ENCODE results near the gene SOS1. TPM values are rescaled to one million over a fixed set of nuclear protein-coding genes. Genes with fewer than 3 reads are reported as not detected.
"Not testable (repeated sequence)": the region's sequence is repeated elsewhere in the genome, so short reads cannot be mapped to it uniquely, and the experiment has no call there.

Gene SOS1
- total RNA-seq: 48.2 TPM

DNA sequence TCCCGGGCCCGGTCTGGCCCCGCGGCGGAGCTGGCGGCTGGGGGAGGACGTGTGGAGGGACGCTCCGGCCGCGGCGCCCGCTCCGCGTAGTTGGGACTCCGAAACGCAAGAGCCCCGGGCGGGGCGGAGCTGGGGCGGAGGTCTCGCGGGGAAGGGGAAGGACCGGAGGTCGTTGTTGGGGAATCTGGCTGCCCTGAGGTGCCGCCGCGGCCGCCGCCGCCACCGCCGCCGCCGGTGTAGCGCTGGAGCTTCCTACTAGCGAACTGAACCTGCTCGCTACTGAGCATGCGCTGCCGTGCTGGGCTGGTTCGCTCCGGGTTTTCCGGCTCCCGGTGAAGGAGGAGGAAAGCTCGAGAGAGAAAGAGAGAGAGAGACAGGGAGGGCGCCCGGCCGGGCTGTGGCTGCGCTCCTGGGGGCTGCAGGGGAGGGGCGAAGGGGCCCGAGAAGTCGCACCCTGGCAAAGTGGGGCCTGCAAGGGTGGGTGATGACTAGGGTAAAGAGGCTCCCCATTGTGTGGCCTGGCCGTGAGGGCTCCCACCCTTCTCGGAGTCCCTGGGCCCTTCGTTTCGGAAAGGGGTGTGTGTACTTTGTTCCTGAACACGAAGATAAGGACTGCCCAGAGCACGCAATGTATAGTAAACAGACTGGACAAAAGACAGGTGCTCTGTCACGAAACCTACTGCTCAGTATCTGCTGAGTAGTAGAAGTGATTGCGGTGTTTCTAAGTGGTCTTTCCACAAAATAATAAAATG is at the start of gene SOS1:
Gene SOS1 (minus strand): TSS at position 281 of the 752 bp plus-strand sequence. CDS start 629 bp downstream, outside the sequence.
- DNase-seq: peak; percentile 98

DNA sequence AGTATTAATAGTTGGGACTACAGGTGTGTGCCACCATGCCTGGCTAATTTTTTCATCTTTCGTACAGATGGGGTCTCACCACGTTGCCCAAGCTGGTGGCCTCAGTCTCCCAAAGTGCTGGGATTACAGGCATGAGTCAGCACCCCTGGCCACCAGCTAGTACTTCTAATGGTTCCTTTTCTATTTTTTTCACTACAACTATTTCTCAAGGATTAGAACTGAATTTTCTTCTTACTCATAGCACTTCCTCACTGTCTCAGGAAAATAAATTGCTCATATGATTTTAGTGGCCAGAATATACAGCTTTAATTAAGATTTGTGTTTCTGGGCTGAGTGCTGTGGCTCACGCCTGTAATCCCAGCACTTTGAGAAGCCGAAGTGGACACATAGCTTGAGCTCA is 43.2 kb upstream of the SOS1 start:
- DNase-seq: no peak

DNA sequence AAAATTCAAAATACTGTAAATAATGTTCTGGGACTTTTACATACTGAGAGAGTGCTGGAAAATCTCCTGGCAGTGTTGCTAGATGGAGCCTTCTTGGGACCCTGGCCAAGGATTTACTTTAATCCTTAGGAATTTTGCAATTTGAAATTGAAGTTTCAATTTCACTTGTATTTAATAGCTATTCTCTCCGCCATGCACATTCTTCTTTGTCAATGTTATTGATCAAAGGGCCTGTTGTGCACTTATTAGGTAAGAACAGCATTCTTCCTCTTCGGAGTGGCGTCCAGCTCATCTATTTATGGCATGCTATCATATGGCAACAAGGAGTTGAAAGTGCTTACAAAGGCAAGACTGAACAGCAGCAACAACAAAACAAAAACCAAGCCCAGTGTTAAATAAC is 40.1 kb upstream of the SOS1 start:
- DNase-seq: peak; percentile 69

DNA sequence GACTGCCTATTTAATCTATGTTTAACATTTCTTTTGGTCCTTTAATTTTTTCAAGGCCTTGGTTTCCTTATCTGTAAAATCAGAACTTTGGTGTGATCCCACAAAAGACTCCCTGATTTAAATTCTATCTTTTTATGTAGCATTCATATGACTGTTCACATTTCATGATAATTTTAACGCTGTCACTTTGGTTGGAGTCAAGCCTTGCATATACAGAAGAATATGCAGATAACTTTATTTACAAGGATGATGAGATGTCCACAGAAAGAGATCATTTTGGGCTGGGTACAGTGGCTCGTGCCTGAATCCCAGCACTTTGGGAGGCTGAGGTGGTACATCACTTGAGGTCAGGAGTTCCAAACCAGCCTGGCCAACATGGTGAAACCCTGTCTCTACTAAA is 38.4 kb upstream of the SOS1 start:
- DNase-seq: no peak

DNA sequence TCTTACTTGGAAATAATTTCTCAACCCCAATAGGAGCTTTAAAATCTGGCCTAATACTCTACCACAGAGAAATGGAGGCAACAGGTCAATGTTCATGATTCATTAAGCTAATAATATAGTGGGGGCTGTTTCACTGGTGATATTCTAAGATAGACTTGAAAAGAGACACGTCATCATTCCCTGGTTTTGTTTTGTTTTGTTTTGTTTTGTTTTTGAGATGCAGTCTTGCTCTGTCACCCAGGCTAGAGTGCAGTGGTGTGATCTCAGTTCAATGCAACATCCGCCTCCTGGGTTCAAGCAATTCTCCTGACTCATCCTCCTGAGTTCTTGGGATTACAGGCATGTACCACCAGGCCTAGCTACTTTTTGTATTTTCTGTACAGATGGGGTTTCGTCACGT is 37.5 kb upstream of the SOS1 start:
- no peak for DNase-seq

DNA sequence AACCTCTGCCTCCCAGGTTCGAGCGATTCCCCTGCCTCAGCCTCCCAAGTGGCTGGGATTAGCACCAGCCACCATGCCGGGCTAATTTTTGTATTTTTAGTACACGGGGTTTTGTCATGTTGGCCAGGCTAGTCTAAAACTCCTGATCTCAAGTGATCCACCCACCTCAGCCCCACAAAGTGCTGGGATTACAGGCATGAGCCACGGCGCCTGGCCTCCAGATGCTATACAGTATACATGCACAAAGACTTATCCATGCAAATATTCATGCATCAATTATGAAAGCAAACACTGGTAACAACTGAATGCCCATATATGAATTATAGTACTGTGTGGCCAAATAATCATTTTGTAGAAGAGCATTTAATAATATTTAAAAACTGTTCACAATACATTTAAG is 36.0 kb upstream of the SOS1 start:
- DNase-seq: no peak

DNA sequence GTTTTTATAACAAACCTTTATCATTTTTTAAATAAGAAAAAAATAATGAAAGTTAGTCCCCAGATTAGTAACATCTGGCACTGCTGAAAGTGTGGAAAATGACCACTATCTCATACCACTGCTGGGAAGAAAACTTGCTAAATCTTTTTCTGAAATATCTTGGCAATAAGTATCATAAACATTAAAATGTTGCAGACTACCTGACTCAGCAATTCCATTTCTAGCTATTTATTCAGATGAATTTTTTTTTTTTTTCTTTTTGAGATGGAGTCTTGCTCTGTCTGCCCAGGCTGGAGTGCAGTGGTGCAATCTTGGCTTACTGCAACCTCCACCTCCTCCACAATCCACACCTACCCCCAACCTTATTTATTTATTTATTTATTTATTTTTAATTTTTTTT is 35.3 kb upstream of the SOS1 start:
- peak; percentile 7 for DNase-seq

DNA sequence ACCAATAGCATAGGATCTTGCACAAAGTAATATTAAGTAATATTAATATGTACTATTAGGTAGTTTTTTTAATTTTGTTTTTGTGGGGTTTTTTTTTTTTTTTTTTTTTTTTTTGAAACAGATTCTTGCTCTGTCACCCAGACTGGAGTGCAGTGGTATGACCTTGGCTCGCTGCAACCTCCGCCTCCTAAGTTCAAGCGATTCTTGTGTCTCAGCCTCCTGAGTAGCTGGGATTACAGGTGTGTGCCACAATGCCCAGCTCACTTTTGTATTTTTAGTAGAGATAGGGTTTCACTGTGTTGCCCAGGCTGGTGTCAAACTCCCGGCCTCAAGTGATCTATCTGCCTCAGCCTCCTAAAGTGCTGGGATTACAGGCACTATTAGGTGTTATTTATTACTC is 34.7 kb upstream of the SOS1 start:
- not testable (repeated sequence) for DNase-seq

DNA sequence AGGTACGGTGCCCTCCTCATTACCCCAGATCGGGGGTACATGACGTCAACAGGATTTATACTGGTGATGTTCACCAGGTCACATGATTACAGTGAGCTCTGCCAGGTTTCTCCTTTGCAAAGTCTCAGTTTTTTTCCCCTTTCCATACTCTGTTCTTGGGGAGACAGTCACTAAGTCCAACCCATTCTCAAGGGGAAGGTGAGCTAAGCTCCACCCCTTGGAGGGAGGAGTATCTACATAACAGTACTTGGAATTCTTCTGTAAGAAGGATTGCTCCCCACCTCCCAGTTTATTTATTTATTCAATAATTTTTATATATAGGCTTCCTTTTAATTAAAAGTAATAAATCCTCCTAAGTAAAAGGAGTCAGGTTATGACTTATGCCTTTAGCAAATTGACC is 34.1 kb upstream of the SOS1 start:
- DNase-seq: no peak

DNA sequence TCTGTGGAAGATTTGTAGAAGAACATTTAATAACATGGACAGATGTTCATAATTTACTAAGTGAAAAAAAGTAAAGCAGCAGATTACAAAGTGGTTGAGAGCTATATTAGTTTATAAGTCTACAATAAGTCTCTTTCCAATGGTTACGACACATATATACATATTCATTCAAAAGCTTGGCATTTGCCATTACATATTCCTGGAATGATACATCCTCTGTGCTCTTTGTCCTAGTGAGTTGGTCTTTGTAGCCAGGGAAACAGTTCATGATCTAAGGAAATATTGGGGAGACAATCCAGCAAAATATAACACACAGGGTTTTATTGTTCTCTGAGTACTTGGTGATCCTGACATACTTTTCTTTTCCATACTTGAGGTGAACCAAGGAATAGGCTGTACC is 32.5 kb upstream of the SOS1 start:
- DNase-seq: no peak

DNA sequence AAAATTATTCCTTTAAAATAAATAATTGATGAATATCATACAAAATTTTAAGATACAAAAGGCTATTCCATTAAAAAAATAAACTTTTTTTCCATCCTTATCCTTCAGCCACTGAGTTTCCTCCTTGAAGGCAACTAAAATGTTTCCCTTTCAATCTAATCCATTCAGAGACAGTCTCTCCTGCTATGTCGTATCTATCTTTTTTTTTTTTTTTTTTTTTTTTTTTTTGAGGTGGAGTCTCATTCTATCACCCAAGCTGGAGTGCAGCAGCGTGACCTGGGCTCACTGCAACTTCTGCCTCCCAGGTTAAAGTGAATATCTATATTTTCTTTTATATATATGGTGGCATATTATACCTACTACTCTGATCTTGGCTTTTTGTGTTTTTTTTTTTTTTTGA is 31.7 kb upstream of the SOS1 start:
- DNase-seq: no peak

DNA sequence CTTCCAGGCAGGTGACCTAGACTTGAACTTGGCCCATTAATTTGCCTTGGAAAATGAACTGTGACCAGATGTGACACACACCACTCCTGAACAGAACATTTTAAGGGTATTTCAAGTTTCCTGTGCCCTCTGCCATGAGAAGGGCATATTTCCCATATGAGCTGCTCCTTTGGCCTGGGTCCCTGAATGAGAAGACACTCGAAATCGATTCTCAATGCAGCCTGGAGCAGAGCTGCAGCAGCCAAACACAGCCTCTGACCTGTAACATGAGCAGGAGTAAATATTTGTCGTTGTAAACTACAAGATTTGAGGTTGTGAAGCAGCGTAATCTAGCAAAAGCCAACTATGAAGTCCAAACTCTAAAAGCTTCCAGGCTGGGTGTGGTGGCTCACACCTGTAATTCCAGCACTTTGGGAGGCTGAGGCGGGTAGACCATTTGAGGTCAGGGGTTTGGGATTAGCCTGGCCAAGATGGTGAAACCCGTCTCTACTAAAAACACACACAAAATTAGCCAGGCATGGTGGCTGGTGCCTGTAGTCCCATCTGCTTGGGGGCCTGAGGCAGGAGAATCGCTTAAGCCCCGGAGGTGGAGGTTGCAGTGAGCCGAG is 30.1 kb upstream of the SOS1 start:
- peak; percentile 67 for DNase-seq

DNA sequence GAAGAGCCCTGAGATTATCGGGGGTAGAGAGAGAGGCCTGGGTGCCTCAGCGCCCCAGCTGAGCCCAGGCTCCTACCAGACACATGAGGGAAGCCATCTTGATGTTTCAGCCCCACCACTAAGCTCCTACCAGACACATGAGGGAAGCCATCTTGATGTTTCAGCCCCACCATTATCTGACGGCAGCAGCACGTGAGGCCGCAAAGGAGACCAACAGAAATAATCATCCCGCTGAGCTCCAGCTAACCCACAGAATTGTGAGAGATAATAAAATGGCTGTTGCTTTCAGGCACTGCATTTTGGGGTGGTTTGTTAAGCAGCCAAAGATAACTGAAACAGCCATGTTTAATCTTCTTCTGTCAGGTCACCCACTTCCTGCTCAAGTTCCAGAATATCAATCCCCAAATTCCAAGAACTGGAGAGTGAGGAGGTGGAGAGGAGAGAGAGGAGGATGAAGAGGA is 29.3 kb upstream of the SOS1 start:
- no peak for DNase-seq

DNA sequence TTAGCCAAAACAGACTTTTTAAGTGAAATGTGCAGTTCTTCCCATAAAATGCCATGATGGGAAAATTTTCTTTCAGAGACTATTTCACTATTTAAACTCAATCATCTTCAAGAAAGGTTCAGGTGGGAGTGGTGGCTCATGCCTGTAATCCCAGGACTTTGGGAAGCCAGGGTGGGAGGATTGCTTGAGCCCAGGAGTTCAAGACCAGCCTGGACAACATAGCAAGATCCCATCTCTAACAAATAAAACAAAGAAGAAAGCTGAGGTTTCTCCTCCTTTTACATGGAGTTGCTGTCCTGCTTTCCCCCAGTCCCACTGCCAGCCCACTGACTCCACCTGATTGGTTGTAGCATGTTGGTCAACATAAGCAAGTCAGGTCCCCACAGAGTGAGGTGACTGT is 25.8 kb upstream of the SOS1 start:
- DNase-seq: no peak

DNA sequence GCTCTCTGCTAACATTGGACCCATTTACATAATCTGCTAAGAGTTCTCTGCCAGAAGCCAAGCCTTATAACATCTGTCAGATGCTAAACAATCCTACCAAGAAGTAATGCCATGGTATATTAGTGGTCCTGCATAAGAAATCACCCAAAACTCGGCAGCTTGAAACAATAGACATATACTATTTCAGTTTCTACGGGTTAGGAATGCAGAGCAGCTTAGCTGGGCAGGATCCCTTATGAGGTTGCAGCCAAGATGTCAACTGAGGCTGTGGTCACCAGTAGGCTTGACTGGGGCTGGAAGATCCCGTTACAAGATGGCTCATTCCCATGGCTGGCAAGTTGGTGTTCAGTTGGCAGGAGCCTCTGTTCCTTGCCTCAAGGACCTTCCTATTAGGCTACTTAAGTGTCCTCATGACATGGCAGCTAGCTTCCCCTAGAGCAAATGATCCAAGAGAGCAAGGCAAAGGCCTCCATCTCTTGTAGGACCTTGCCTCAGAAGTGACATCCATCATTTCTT is 25.1 kb upstream of the SOS1 start:
- peak; percentile 81 for DNase-seq

DNA sequence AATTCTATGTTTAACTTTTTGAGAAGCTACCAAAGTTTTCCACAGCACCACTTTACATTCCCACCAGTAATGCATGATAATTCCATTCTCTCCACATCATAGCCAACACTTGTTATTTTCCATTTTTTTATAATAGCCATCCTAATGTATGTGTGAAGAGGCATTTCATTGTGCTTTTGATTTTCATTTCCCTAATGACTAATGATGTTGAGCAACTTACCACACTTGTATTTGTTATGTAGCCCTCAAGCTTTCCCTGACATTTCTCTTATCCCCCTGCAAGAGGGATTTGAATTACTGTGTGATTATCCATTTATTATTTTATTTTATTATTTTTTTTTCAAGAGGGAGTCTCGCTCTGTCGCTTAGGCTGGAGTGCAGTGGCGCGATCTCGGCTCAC is 23.6 kb upstream of the SOS1 start:
- no peak for DNase-seq

DNA sequence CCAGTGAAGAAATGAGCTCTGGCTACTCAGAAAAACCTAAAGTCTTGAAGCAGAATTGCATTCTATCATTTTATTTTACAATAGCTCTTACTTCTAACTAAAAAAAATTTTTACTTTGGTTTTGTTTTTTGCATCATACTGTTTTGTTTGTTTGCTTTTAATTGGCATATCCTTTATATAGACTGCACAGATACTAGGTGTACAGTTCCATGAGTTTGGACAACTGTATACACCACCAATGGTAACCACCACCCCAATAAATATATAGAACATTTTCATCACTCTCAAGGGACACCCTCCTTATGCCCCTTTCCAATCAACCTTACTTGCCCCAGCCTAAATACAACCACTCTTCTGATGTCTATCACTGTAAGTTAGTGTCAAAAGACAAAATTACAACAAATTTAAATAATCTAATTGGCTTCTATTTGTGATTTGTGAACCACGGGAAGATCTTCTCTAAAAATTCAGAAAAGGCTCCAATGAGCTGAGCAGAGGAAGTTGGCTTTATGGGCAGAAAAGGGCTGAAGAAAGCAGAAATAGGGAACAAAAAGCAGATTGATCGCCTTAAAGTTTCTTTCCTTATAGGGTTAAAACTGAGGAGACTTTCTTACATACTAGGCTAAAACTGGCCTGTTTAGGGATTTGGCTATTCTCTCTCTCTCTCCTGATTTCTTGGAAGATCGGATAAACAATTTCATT is 22.2 kb upstream of the SOS1 start:
- no peak for DNase-seq

DNA sequence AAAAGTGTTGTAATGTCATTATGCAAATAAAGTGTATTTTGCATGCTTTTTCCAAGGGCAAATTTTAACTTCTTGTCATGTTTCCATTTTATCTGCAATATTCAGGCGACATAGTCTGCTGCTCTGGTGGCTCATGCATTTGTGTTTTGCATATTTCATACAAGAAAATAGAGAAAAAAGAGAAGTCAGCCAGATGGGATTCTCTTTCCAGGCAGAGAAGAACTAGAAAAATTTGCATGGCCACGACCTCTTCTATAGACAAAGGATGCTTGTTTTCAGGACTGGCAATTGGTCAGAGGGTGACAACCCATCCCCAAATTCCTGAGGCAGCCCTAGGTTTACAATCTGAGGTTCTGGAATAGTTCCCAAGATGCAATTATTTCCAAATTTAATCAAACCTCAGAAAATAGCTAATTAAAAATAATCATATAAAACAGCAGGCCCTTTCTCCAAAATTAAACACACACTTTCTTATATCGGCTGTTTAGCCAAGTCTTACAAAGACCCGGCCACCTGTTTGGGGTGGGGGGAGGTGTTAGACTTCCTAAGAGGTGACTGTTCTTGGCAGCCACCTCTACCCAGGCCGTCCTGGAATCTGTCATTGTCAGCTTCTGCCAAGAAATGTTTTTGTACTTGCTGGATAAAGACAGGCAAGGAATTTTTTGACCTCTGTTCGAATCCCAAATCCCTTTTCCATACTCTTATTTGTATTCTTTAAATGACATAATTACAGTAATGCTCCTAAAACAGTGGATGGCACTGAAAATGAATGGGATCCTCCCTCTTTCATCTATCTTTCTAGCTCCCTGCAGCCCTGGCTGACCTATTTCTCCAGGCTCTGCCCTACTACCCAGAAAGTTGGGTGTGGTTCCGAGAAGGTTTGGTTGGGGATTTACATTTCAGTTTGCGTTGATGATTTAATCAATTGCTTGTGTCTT is 20.8 kb upstream of the SOS1 start:
- DNase-seq: peak; percentile 63

DNA sequence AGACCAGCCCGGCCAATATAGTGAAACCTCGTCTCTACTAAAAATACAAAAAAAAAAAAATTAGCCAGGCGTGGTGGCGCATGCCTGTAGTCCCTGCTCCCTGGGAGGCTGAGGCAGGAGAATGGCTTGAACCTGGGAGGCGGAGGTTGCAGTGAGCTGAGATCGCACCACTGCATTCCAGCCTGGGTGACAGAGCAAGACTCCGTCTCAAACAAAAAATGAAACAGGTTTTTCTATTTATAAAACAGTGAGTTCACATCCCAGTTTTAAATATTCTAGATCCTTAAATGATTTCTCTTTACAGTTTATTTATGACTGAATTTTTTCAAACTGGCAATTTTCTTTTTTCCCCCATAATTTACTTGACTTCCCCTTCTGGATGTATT is 20.1 kb upstream of the SOS1 start:
- not testable (repeated sequence) for DNase-seq

DNA sequence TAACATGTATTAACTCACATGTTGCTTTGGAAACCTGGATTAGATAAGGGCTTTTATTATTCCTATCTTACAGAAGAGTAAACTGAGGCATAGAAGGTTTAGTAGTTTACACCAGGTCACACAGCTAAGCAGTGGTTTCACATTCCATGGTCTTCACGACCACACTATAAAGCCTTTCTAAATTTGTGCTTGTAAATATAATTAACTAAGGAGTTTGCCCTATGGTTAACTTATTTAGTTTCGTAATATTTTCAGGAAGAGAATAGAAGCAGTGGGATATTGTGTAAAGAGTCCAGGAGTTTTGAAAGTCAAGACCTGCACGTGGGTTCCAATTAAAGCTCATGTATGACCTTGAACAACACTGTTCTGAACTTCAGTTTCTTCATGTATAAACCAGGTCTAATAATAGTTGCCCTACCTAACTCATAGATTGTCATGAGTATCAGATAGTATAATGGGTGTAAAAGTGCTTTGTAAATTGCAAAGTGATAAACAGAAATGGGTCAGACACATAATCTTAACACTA is 19.5 kb upstream of the SOS1 start:
- no peak for DNase-seq

DNA sequence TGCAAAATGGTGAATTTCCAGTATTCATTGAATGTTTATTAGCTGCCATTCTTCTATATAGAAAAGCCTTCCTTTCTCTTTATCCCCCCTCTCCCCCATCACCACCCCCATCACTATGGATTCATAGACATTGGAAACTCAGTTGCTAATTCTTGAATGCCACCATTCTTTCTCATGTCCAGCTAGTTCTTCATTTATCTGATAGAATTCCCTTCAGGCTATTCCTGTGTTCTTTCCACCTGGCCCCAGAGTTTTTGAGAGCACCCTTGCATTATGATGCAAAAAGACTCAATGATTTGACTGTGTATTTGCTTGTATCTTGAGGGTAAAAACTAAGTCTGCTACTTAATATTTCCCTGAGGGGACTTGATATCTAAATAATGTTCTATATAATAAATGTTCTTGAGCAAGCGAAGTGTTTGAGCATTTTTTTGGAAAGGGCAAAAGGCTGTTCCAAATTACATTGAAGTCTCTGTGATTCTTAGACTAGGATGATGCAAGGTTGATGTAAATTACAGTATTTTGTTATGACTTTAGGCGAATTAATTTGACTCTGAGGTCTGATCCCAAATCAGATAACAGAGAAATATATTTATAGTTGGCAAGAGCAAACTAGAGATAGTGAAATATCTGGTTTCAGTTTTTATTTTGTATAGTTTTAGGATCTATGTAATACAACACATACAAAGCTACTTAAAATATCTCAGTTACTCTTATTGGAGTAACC is 18.8 kb upstream of the SOS1 start:
- DNase-seq: no peak

Measured in tongue (tissue), 2 donors.